HG03097 (cell line): ENCODE data around the gene OGT.
A peak's percentile ranks its signal among the peaks of the same experiment; 100 is the strongest.
"Not testable (repeated sequence)": the region's sequence is repeated elsewhere in the genome, so short reads cannot be mapped to it uniquely, and the experiment has no call there.

Experiments used
- ATAC-seq: cut with Tn5 transposase; IDR thresholded peaks from one replicate; pipeline ENCODE4 v1.9.1; 2021; ENCODE audit not compliant: unreplicated experiment, low FRiP score

Gene OGT

DNA sequence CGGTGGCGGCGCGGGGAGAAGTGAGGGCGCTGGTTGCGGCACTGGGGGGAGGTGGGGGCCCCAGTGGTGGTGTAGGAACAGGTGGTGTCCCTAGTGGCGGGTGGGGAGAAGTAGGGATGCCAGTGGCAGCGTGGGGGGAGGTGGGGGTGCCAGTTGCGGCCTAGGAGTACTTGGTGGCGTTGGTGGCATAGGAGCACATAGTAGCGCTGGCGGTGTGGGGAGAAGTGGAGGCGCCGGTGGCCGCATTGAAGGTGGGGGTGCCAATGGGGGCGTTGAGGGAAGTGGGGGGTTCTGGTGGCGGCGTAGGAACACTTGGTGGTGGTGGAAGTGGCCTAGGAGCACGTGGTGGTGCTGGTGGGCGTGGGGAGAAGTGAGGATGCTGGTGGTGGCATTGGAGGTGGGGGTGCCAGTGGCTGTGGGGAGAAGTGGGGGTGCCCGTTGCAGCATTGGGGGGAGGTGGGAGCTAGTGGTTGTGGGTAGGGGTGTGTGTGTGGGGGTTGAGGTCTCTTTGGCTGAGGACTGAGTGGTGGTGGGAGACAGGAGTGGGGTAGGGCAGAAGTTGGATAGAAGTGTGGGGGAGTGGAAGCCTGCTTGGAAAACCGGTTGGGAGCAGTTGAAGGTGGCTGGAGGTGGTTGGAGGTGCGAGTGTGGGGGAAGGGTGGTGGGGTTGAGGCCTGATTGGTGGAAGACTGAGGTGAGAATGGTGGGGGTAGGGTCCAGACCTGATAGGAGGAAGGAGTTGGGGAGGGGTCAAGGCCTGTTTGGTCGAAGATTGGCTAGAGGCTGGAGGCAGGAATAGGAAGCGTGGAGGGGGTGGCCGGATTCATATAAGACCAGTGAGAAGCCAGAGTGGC is 46.5 kb downstream of the OGT start:
- ATAC-seq = no peak

DNA sequence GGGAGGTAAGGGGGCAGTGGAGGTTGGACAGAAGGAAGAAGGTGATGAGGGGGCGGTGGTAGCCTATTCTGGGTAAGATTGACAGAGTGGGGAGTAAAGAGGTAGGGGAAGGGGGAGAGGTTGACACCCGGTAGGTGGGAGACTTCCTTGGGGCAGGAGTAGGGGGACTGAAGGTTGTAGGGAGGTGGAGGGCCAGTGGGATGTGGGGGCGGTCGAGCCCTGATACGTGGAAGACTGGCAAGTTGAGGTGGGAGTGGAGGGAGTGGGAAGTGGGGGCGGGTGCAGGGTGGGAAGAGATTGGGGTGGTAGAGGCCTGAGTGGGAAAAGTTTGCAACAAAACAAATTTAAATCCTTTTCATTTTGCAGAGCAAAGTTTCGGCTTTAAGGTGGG is 47.1 kb downstream of the OGT start:
- no peak for ATAC-seq

DNA sequence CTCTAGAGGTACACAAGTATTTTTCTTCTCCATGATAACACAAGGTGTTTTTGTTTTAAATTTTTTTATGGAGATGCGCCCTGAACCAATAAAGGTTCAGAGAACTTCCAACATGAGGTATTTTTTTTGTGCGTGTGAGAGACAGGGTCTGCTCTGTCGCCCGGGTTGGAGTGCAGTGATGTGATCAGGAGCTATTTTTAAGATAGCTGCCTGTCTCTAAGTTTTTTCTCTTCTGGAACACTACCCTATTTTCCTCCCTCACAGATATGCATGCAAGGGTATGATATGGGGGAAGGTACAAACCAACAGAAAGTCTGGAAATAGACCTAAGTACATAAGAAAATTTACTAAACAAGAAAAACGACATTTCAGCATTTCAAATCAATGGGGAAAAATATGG is 48.3 kb downstream of the OGT start:
- ATAC-seq = no peak

DNA sequence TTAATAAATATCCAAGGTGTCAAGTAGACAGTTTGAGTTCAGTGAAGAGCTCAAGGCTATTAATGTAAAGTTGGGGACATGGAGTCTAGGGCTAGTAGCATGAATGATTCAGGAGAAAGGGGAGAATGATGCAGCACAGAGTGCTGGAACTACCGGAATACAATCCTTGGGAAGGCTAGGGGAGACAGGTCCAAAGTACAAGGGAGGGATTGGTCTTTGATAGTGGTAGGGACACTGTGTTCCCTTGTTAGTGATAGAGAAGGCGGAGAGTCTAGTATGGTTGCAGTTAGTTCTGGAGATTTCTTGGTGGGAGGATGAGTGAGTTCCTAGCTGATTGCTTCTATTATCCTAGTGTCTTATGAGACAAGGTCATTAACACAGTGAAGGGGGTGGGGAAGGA is 54.0 kb downstream of the OGT start:
- ATAC-seq = no peak

DNA sequence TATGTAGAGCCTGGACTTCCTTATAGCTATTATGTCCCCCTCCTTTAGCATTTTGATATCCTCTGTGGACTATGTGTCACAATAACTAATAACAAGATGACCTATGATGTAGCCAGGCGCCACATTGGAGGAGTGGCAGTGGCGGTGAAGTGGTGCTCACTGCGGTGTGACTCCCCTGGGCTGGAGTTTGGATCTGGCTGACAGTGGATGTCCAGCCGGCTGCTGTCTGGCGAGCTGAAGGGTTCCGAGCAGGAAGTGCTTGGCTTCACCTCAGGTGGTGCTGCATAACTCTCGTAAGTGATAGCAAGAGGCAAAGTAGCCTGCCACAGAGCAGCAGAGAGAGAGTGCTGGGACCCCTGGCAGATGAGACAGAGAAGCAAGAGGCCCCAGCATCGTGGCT is 60.3 kb downstream of the OGT start:
- ATAC-seq = not testable (repeated sequence)

DNA sequence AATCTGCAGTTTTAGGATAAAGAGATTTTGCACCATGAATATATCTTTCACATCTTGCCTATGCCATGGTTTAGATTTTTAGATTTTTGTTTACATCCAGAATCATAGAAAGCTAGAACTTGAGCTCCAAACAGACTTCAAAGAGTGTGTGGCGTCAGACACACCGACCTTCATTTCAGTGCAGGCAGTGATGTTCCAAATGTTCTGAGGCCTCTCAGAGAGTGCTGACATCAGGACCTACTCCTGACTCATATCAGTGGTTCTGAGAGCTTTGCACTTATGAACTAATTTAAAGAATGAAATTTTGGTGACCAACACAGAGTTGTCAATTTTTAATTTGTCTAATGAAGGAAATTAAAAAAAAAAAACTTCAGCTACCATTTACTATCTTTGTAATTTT is 67.1 kb downstream of the OGT start:
- no peak for ATAC-seq

DNA sequence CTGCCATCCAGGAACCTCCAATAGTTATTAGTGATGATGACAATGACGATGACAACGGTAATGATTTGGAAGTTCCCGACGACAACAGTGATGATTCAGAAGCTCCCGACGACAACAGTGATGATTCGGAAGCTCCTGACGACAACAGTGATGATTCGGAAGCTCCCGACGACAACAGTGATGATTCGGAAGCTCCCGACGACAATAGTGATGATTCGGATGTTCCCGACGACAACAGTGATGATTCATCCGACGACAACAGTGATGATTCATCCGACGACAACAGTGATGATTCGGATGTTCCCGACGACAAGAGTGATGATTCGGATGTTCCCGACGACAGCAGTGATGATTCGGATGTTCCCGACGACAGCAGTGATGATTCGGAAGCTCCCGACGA is 70.7 kb downstream of the OGT start:
- no peak for ATAC-seq

DNA sequence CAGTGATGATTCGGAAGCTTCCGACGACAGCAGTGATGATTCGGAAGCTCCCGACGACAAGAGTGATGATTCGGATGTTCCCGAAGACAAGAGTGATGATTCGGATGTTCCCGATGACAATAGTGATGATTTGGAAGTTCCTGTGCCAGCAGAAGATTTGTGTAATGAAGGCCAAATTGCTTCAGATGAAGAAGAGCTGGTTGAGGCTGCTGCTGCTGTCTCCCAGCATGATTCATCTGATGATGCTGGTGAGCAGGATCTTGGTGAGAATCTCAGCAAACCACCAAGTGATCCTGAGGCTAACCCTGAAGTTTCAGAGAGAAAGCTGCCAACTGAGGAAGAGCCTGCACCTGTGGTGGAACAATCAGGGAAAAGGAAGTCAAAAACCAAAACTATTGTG is 71.2 kb downstream of the OGT start:
- ATAC-seq = no peak

DNA sequence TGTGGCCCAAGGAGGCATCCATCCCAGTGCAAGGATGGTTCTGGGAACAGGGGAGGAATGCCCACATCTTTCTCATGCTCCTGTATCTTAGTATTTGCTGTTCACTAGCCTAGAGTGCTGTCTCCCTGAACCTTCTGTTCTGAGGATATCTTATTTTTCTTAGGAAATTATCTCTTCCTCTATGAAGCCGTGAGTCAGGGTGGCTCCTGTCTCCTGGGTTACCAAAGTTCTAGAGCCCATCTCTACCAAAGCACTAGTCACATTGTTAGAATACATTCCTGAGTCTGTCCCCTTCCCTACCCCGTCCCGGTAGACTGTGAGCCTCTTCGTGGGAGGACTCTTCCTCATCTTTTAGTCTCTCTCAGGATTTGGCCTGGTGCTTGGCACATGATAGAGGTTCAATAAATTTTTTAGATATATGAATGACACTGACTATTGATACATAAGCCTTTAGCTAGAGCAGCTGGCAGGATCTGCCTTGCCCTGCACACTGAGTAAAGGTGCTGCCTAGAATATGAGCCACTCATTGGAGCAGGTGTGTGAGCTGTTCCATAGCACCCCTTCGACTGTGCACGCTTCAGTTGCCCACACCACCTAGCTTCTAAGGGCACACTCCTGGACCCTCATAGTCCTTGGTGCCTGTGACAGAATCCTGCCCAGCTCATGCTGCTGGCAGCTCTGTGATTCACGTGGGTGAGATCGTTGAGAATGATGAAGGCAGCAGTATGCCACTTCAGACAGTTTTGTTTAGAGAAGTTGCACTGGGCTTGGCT is 72.1 kb downstream of the OGT start:
- ATAC-seq = no peak

DNA sequence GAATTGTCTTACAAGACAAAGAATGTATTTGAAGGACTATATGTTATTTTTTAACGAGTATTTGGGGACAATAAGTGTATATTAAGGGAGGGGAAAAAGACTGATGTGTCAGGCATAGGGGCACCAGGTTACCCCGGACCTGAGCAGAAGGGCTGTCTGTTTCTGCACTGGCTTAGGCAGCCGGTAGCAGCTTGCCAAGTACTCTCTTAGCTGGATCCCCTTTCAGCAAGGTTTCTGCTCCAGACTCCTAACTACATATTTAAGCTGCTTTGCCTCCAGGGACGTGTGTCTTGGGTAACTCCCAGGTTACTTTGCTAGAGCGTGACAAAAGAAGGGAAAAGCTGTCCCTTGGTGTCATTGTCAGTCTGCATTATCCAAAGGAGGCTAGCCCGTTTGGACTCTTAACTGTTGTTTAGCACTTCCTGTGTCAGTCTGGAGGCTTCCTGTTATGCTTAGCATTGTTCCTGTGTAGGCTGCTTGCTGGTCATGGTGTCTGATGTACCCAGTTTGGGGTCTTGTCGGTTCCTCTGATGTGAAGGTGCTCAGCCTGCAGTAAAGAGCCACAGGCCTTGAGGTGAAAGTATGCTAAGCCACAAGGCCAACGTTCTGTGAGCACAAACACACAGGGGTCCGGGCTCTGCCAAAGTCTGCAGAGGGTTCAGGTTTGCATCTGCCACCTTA is 73.8 kb downstream of the OGT start:
- ATAC-seq = no peak

DNA sequence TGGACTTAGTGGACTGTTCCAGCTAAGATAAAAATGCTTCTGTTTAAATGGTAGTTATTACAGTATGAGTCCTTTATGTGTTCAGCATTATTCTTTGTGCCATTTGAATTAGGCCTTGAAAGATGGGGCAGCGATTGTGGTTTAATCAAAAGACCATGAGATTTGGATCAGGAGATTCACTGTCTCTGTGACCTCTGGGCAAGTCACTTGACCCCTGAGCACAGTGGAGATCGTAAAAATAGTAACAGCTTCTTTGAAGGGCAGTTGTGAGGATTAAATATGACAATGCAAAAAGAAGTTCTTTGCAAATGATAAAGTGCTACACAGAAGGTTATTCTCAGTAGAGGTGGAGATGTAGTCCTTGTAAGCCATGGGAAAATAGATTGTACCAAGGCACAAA is 74.6 kb downstream of the OGT start:
- no peak for ATAC-seq

DNA sequence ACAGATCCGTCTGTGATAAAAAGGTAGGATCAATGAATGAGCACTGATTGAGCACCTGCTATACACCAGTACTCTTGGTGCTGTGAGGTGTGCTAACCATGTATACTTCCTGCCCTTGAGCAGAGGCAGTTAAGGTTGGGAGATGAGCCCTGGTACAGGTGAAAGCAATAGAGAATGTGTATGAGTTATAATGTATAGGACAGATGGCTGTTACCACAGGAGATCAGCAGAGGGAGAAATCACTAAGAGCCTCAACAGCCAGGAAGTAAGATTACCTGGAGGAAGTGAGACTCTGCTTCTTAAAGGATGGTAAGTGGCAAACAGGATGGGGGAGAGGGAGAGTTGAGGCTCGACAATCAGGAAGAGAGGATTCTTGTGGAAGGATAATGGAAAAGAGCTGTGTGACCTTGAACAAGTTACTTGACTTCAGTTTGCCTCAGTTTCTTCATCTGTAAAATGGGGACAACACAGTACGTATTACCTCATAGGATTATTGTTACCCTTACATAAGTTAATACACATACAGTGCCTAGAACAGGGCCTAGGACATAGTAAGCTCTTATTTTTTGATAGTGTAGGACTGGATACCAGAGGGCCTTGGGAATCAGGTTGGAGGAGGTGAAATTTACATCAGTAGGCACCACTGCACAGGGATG is 76.3 kb downstream of the OGT start:
- ATAC-seq = no peak

DNA sequence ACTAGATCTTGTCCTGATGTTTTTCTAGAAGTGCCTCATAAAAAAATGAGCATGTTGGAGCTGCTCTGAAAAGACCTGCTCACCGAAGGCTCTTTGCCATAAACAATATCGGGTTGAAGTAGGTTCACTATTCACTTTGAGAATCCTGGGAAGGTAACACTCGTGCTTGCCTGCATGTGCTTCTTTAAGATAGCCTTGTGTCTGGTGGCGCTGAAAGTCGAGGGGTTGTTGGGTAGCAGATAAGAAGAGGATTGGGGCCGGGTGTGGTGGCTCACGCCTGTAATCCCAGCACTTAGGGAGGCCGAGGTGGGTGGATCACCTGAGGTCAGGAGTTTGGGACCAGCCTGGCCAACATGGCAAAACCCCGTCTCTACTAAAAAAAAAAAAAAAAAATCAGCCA is 78.8 kb downstream of the OGT start:
- not testable (repeated sequence) for ATAC-seq

DNA sequence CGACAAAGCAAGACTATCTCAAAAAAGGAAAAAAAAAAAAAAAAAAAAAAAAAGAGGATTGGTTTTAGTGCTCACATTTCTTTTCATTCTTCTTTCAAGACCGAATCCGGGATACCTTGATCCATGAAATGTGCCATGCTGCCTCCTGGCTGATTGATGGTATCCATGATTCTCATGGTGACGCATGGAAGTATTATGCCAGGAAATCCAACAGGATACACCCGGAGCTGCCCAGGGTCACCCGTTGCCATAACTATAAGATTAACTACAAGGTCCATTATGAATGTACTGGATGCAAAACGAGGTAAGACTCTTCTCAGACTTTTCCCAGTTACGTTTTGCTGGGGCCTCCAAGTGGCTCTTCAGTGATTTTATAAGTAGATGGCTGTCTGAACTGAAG is 79.4 kb downstream of the OGT start:
- no peak for ATAC-seq

DNA sequence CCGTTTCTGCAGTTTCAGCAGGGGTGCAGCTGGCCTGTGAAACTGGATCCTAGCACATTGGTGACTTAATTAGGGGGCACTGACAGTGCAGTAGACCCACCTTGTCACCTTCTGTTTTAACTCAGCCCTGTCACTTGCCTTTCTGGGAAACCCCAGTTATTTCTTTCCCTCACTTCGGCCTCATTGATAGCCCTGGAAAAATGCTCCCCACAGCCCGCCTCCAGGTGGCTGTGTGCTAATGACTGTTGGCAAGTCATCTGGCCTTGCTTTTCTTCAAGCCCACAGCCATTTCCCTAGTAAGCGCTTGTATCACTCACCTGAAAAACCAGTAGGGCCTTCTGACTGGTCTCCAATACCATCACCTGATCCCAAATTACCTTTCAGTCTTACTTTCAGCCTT is 82.2 kb downstream of the OGT start:
- no peak for ATAC-seq

DNA sequence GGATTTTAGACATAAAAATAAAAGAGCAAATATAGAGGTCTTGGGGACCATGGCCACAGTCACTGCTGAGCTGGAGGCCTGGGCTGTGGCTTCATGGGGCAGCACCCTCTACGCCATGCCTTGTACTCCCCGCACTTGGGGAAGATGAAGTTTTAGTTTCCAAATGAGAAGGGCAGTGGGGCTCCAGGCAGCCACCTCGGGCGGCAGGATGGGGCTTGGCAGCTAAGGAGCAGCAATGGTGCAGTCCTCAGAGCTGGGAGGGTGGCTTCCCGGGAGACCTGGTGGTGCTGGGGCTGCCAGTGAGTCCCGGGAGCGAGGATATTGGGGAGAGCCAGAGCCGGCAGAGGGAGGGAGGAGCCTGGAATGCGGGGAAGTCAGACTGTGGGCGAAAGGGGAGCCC is 83.0 kb downstream of the OGT start:
- no peak for ATAC-seq

DNA sequence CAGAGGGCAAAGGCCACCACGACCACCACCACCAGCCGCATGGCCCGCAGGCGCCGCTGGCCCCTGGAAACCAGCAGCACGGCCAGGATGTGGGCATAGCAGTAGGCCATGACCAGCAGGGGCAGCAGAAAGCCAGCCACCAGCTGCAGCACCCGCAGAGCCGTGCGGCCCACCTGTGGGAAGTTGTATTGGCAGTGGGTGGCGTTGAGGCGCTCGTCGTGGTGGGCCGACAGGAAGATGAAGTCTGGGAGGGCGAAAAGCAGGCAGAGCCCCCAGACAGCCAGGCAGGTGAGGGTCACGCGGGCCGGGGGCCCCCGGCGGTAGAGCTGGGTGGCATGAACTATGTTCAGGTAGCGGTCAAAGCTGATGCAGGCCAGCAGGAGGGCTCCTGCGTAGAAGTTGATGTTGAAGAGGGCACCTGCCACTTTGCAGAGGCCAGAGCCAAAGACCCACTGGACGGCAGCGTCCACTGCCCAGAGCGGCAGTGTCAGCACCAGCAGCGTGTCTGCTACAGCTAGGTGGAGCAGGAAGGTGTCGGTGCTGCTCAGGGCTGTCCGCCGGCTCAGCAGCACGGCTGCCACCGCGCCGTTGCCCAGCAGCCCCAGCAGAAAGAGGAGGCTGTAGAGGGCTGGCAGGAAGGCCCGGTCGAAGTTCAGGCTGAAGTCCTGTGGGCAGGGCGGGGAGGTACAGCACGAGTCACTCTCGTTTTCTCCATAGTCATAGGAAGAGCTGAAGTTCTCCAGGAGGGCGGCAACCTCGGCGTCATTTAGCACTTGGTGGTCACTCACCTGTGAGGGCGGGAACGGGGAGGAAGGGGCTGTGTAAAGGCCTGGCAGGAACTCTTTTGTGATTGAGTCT is 84.0 kb downstream of the OGT start:
- ATAC-seq = no peak

DNA sequence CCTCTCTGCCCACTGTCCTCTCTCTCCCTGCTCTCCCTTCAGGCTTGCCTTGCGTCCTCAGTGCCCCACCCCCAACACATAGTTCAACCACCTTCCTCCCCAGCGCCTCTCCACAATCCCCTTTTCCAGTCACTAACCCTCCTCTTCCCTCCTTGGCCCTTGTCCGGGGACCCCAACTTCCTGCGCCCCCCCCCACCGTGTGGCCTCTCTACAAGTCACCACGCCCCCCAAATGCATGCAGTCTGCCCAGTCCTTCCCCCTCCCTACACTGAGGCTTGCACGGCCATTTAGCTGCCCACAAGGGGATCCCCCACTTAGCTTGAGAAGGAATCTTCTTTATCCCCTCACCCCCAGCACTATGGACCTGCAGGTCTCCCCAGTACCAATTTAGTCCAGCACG is 84.8 kb downstream of the OGT start:
- no peak for ATAC-seq

DNA sequence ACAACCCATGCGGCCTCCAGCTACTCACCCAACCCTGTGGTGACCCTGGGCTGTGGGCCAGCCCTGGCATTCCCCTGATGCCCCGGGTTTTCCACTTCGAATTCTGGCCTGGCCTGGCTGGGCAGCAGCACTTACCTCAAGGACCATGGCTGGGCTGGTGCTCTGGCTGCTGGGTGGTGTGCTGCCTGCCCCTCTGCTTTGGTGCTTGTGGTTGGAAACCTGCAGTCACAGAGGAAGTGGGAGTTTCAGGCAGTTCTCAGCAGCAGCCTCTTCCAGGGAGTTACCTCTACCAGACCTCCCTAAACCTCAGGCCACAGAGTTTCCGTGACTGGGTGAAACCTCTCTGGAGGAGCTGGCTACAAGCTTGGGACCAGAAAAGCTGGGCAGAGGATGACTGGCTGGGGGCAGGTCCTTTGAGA is 85.4 kb downstream of the OGT start, which contains the start of gene CXCR3:
Gene CXCR3, minus strand, starts transcription at position 209 of the 419 bp plus-strand sequence. Its CDS starts 62 bp downstream, at position 147.
- ATAC-seq = peak; percentile 45

DNA sequence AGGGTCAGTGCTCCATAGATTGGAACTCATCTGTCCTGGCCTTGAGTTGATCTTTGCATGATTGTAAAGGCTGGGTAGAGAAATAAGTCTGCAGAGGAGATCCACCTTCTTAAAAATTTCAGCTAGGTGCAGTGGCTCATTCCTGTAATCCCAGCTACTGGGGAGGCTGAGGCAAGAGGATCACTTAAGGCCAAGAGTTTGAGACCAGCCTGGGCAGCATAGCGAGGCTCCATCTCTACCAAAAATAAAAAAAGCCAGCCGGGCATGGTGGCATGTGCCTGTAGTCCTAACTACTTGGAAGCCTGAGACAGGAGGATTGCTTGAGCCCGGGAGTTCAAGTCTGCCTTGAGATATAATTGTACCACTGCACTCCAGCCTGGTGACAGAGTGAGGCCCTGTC is 85.9 kb downstream of the OGT start:
- no peak for ATAC-seq
